Fibroblast of skin of right biceps (primary cell): Measurements from ENCODE around the gene FSTL5.

Experiments
- DNase-seq: peaks from one replicate; pipeline ENCODE4 v3.0.0-alpha.2; 2013

FSTL5 gene

DNA sequence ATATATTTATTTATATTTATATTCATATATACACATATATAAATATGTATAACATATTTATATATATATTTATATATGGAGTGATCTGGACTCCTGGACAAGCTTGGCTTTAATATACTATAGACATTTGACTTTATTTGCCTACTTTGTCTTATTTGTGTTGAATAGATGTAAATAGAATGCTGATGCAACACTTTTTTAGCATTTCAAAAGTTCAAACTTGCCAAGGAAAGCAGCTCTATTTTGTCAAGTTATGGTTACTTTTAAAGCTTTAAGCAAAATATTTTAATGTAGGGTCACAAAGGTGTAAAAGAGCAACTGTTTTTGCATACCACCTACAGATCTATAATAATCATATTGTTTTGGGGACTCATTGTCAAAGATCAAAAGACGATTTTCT, 61.1 kb downstream of the FSTL5 start:
- DNase-seq, result no peak

DNA sequence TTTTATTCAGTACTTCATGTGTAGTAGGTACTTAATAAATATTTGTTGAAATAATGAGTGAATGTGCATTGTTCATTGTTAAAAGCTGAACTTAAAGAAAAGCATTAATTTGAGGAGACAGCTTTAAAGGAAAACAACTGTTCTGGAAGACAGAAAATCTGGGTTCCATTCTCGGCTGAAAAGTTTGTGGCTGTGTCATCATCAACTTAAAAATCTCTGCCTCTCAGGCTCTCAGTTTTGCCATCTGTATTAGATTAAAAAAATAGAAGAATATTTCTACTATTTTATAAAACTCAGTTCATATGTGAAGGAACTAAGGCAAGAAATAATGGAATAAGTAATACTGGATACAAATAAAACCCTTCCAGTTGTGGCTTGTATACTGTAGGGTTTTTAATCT, 62.5 kb downstream of the FSTL5 start:
- no peak for DNase-seq

DNA sequence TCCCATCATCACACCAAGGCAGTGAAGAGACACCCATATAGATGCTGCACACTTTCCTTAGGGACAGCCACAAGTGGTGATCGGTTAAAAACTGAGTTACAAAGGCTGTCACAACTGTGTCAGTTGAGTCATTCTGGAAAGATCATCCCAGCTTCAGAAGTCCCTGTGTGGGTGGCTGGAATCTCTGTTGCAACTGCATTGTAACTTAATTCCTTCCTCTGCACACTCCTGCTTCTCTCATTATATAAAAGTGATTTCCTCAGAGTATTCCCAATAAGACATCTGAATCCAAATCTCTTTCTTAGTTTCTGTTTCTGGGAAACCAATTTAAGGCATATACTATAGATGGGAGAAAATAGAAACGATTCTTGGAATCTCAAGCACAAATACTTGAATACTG, 88.1 kb downstream of the FSTL5 start:
- DNase-seq, result peak; percentile 1

DNA sequence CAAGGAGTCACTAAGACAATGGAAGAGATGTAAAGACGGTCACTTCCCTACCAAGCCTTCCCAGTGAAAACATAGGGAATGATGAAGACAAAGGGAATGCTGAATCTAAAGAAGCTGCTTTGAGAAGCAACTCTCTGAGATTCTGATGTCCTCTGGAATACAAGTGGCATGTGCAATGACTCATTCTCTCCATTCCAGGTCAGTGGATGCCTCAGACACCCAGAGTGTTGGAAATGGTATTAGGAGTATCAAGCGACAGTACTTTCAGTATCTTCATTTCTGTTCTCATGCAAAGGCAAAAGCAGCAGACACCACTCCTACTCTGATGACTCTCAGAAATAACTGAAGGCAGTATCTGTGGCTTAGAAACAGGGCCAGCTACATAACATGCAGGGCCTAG, 102.6 kb downstream of the FSTL5 start:
- DNase-seq, result peak; percentile 64

DNA sequence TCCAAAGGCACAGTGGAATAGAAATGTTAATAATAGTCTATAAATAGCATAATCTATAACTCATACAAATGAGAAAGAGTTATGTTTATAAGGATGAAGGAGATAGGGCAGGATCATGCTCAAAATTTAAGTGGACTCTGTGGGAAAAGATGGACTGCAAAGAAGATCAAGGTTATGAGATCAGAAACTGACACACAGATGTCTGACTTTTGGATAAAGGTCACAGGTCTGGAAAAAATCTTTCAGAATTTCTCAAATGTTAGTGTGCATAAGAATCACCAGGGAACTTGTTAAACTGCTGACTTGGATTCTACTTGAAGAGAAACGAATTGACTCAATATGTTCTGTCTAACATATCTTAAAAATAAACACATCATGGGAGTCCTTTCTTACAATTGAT, 104.1 kb downstream of the FSTL5 start:
- no peak for DNase-seq

DNA sequence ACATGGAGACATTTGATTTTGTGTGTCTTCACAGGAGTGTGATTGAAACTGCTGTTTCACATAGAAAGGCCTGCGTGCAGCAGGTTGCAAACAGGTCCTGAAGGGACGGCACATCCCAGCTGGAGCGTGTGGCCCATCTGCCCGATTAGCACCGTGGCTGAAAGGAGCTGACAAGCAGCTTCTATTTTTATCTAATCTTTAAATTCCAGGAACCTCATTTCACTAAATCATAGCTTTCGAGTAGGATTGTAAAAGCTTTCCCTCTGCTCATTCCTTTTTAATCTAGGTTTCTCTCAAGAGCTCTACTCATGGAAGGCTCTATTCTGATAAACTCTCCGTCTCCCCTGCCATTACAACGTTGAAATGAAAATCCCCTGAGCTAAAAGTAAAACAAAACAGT, 106.8 kb downstream of the FSTL5 start:
- DNase-seq, result peak; percentile 1

DNA sequence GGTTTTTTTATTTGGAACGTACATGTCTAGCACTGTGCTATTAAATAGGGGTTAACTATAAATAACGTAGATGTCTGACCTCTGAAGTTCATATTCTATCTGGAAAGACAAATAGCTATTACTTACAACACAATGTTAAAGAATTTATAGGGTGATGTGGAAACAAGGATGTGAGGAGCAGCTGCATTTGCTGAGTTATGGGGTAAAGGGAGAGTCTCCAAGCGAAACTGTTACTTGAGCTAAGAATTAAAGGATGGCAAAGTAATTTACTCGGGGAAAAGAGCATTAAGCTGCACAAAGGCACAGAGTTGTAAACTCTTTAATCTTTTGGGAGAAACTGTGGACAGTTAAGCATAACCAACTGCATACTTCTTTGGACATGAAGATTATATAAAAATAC, 117.7 kb downstream of the FSTL5 start:
- no peak for DNase-seq

DNA sequence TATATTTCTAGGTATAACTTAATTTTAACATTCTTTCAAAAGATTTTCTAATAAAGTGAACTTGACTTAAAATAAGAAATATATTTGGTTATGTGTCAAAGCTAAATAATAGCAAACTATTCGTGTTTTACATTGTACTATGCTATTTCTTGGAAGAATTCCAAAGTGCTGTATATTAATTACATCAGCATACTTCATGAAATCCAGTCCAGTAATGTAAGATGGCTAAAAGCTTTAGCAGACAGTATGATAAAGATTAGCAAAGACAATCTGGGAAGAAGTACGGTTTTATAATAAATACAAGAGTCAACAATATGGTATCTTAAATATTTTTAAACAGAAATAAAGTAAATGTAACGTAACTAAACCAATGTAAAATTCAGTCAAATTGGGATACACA, 125.7 kb downstream of the FSTL5 start:
- no peak for DNase-seq

DNA sequence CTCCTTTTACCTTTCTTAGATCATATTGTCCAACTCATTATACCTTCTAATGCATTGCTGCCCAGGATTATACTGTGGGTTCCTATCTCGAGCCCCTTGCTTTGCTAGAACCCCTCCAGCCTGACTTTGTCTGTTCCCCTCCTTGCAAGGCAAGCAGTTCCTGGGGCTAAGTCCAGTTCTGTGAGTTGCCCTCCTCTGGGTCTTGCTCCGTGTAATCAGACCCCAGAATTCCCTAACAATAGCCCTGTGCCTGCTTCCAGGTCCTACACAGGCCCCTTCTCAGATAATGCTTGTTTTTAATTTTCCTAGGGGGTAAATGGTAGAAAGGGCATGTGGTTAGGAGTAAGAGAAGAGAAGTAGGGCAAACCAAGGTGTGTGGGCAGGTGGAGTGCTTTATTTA, 145.9 kb downstream of the FSTL5 start:
- DNase-seq, result no peak

DNA sequence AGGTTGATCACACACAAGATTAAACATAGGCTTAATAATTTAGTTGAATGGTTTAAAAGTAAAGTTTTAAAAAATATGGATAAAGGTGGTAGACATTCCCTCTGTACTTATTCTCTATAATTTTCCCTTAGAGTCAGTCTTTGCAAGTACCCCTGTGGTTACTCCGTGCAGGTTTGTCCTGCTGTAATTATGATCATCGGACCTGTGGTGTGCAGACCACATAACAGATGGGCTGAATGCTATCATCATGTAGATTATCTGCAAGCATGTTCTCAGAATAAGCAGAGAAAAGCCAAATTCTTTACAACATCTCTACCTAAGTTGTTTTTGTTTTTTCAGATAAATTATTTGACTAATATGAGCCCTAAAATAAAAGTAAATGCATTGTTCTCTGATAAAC, 146.8 kb downstream of the FSTL5 start:
- DNase-seq, result no peak

DNA sequence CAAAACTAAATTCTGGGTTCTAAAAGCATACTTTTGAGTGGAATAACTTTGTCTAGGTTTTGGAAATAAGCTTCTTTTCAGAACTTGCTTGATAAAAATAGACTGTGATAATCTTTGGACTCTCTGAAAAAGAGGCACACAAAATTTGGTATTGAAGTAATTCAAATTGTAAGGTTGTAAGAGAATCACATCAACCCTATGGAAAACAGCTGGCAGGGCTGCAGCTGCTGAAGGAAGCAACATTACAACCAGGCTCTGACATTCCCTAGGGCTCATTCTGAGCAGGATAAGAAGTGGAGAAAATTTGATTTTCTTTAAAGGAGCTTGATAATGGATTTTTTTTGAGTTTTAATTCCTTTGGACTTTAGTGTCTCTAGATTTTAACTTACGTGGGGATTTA, 147.6 kb downstream of the FSTL5 start:
- no peak for DNase-seq

DNA sequence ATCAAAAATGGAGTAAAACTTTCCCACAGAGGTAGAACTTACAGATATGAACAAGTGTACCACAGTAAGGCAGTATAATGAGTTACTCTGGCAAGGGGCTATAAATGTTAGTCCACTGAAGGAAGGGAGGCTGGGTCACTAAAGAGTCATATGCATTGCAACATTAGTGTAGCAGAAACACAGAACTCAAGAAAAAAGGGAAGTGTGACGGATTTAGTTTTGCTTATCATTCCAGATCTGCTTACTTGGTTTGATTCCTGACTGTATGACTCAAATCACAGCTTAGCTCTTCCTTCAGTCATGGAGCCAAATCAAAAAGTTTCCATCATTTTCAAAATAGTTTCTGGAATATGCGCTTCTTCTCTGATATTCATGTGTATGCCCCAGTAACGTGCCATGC, 148.7 kb downstream of the FSTL5 start:
- DNase-seq, result peak; percentile 50

DNA sequence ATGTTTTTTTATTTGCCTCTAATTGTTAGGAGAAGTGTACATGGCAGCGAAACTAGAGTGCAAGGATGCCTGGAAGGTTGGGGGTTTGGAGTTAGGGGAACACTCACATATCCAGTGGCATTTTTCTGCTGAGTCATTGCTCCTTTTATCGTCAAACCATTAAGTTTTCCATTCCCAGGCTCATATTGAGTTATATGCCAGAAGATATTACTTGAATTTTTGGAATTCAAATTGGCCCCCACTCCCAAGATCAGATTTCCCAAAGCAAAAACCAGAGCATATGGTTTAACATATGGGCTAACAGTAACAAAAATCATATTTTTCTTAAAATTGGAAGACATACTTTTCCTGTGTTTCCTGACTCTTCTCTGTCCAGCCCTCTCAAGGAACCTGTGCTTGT, 152.7 kb downstream of the FSTL5 start:
- peak; percentile 57 for DNase-seq

DNA sequence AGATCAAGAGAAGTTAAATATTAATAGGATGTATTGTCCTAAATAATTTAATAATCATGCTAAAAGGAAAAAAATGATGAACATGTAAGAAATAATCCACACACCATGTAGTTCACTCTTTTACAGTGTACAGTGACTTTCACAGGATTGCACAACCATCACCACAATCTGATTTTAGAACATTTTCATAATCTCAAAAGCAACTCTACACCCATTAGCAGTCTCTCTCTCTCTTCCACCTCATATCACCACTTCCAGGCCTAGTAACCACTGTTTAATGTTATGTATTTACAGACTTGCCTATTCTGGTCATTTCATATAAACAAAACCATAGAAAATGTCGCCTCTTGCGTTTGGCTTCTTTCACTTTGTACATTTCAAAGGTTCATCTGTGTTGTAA, 153.4 kb downstream of the FSTL5 start:
- peak; percentile 20 for DNase-seq

DNA sequence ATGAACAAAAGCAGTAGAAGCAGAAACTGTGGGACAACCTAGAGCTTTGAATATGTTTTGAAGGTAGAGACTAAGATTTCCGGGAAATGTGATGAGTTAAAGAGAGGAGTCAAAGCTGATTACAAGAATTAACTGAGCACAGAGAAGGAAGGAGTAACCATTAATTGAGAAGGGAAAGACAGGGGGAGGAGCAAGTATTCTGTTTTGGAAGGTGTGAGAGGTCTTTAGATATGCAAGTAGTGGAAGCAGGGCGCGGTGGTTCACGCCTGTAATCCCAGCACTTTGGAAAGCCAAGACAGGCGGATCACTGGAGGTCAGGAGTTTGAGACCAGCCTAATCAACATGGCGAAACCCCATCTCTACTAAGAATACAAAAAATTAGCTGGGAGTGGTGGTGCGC, 171.5 kb downstream of the FSTL5 start:
- no peak for DNase-seq

DNA sequence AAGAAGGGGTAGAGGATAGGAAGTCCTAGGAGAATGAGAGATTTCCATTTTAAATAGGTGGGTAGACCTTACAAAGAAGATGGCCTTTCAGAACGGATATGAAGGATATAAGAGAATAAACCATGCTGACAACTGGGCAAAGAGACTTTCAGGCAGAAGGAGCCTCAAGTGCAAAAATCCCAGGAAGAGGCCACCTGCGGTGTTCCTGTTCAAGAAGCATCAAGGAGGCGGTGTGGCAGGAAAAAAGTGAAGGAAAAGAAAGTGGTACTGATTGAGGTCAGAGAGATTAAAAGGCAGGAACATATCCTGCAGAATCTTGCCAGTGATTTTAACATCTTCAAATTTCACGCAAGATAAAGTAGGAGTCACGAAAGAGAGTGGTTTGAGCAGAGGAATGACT, 172.0 kb downstream of the FSTL5 start:
- DNase-seq, result no peak

DNA sequence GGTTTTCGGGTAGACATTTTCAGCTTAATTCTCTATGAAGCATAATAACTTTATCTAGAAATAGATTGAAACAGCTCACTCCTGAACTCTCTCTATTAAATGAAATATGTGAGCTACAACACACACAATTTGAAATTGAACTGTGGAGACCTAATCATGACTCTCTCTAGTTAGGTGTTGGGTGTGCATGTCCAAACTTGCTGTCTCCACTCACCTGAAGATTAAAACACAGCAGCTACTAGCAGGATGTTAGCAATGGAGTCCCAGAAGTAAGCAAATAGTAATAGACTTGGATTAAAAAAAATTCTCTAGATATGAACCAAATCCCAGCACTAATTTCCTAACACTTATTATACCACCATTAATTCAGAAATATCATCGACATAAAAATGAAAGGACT, 173.1 kb downstream of the FSTL5 start:
- DNase-seq, result no peak

DNA sequence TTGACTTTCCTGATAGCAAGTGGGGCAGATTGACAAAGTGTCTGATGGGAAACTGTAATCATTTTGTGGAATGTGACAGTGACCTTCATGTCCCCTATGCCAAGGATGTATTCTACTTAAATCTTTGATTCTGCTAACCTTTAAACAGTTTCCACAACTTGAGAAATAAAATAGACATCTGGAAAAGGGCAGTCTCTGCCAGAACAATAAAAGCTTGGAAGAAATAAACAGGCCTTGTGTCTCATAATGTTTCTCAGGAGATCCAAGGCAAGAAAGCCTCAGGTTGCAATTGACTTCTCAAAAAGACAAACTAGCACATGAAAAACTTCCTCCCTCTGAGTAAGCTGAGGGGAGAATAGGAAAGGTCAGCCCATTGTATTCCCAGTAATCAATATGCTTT, 174.9 kb downstream of the FSTL5 start:
- no peak for DNase-seq

DNA sequence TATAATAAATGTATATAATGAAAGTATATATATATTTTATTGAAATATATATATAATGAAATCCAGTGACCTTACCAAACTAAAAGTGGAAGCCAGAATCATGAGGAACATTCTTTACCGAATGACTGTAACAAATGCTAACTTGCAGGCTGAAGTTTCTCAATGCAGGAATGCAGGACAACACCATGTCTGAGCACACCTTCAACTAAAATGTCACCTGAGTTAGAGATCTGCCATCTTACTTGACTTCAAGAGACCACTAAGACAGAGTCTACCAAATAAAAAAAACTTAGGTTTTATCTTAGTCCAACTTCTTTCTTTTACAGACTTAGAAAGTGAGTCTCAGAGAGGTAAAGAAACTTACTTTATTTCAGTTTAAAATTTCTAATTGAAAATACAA, 176.2 kb downstream of the FSTL5 start:
- DNase-seq, result no peak

DNA sequence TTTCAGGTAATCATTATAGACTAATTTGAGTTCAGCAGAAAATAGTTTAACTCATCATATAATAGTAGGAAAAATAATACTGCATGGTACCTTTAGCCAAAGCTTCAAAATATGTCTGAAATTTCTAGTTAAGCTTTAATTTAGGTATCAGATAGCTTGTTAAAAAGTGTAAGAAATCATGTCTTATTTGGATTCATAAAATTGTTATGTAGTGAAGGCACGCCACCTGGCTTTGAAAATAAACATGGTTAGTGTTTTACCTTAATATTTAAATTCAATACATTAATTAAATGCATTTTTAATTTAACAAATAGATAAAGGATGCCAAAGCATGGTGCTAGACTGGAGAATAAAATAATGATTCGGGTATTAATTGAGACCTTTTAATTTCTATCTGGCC, 211.4 kb downstream of the FSTL5 start:
- DNase-seq, result no peak

DNA sequence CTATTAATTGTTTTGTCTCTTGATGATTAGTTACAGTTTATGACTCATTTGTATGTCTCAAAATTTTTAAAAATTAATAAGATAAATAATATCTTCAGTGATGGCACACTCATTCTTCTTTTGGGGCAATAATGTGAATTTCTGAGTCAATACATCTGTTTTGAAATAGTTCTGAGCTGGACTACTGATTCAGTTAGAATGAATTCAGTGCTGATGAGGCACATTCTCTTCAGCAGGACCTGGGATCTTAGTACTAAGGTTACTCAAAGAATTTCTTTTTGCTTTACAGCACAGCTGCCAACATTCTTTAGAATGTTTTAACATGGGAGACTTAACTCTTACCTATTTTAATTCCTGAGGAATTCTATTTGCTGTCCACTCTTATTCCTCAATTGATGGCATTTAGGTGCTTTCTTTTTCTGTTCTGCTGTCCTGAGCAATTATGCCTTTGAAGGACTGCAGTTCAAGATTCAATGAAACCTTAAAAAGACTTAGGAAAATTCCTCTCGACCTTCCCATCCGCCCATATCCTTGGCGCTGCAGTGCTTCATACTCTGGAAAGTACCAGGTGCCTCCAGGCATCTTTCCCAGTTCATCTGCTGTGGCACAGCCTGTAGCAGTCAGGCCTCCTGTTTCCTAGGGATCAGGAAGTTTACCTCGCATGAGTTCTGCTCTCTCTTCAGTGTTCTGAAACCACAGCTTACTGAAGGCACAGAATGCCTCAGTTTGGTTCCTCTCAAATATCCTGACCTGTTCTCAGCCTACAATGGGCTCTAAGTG, 213.7 kb downstream of the FSTL5 start:
- DNase-seq, result peak; percentile 59

DNA sequence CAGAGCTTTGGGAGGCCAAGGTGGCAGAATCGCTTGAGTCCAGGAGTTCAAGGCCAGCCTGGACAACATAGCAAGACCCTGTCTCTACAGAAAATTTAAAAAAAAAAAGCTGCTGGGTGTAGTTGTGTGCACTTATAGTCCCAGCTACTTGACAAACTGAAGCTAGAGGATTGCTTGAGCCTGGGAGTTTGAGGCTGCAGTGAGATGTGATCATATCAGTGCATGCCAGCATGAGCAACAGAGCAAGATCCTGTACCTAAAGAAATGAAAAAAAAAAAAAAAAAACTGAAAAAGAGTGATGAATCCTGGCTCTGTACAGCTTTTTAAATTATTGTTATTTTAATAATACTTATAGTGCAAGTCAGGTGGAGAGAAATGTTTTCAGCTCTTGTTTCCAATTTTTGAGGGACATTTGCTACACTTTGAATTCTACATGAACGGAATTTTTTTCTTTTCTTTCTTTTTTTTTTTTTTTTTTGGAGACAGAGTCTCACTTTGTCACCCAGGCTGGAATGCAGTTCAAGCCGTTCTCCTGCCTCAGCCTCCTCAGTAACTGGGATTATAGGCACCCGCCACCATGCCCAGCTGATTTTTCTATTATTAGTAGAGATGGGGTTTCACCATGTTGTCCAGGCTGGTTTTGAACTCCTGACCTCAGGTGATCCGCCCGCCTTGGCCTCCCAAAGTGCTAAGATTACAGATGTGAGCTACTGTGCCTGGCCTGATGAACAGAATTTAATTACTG, 215.6 kb downstream of the FSTL5 start:
- DNase-seq, result no peak

DNA sequence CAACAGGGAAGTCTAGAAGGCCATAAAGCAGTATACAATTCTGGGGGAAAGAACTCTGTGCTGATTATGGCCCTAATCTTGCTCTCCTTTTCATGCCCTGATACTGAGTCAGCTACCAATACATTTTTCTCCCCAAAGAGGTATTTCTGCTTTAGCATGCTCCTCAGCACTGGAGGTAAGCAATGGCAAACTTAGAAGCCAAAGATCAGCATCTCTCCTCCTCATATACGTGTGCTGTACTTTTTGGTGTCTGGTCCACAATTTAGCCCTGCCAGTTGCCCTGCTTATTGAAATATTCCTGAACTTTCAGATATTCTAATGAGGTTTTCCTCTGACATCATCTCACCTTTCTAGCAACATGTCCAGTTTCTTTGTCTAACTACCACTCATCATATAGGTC, 226.2 kb downstream of the FSTL5 start:
- peak; percentile 7 for DNase-seq

DNA sequence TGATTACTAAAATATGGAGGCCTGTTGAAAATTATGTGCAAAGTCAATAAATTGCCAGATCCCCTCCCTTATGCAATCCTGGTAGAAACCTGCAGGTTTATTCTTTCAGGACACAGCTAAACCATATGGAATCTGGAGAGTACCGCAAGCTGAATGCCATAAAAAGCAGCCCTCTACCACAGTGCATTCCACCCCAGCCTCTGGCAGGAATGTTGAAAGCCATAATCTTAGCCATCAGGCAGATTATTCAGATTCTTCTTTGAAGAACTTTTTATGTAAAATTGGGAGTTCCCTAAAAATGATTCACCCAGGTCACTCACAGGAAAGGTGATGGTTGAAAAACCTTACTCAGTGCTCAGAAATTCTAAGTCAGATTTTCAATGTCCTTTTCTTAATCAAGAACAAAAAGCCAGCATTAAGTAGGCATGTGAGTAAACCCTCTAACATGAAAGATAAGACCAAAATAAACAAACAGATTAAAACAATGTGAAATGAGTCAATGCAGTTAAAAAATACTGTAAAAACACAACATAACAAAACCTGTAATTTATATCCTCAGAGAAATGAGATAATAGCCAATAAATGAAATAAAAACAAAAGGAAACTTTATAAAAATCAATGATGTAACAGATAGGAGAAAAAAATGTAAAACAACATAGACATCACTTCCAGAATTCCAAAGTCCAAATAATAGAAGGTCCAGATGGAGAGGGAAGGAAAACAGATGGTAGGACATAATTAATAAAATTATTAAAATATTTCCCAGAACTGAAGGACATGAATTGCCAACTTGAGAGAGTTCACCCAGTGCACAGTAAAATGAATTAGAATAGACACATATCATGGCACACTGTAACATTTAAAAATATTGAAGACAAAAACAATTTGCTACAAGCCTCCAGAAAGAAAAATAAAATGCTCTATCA, 226.9 kb downstream of the FSTL5 start:
- peak; percentile 95 for DNase-seq
